Measurements from ENCODE around the gene MAP3K3.
A peak's percentile ranks its signal among the peaks of the same experiment; 100 is the strongest.
"Not testable (repeated sequence)": the region's sequence is repeated elsewhere in the genome, so short reads cannot be mapped to it uniquely, and the experiment has no call there.

Gene MAP3K3

GRCh38 chr17:63707151-63707550 lies 84.9 kb downstream of the MAP3K3 start:
- H3K4me3 ChIP-seq (ENCODE audit: low read length) = no peak overlapping the region
- TF ChIP-seq ZNF274 (IDR thresholded peaks at IDR 0.05; ENCODE audit: low read depth, low read length) = no peak

GRCh38 chr17:63709110-63709509 lies 86.9 kb downstream of the MAP3K3 start:
- H3K4me3 ChIP-seq (ENCODE audit: low read length) = no peak overlapping the region
- TF ChIP-seq ZNF274 (IDR thresholded peaks at IDR 0.05; ENCODE audit: low read depth, low read length) = no peak

GRCh38 chr17:63714550-63715277 lies 92.5 kb downstream of the MAP3K3 start:
- no peak for TF ChIP-seq ZNF274 (IDR thresholded peaks at IDR 0.05; ENCODE audit: low read depth, low read length)

DNA sequence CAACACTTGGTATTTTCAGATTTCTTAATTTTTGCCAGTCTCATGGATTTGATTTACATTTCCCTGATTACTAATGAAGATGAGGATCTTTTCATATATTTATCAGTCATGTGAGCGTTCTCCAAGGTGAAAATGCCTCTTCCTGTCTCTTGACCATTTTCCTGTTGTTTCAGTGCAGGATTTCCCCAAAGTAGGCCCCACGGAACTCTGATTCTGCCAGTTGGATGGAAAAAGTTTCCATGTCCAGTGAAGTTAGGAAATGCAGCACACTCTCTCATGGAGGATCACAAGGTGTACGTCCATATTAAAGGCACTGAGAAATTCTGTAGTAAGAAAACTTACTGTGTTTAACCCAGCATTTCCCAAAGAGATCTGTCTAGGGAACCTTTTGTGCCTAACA lies 94.2 kb downstream of the MAP3K3 start:
- TF ChIP-seq ZNF274 (IDR thresholded peaks at IDR 0.05; ENCODE audit: low read depth, low read length) = no peak
- H3K4me3 ChIP-seq (ENCODE audit: low read length) = no peak overlapping the region

More at GRCh38 chr17:63714550-63715277, 92.5 kb downstream of the MAP3K3 start:
- H3K4me3 ChIP-seq (ENCODE audit: low read length) = no peak overlapping the region

DNA sequence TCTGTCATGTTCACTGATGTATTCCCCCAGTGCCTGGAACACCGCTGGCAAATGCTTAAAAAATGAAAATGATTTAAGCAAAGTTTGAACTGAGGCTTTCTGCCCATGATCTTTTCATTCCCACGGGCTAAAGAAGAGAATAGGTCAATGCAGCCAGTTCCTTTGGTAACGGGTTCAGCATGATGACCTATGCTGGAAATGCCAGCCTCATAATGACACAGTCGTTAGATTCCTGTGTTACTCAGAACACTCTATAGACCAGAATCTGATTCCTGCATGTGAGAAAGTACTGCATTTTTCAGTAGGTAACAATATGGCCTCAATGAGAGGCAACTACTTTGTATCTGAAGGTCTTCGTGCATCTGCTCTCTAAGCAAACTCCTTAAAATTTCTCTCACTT lies 96.8 kb downstream of the MAP3K3 start:
- TF ChIP-seq ZNF274 (IDR thresholded peaks at IDR 0.05; ENCODE audit: low read depth, low read length) = no peak
- H3K4me3 ChIP-seq (ENCODE audit: low read length) = no peak overlapping the region

DNA sequence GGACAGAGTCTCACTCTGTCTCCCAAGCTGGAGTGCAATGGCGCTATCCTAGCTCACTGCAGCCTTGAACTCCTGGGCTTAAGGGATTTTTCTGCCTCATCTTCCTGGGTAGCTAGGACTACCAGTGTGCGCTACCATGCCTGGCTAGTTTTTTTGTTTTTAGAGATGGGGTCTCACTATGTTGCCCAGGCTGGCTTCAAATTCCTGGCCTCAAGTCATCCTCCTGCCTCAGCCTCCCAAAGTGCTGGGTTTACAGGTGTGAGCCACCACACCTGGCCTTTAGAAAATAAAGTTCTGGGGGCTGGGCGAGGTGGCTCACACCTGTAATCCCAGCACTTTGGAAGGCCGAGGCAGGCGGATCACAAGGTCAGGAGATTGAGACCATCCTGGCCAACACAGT lies 98.0 kb downstream of the MAP3K3 start:
- not testable (repeated sequence) for H3K4me3 ChIP-seq (ENCODE audit: low read length)

GRCh38 chr17:63722403-63722802 lies 100.2 kb downstream of the MAP3K3 start:
- H3K4me3 ChIP-seq (ENCODE audit: low read length) = no peak overlapping the region
- TF ChIP-seq ZNF274 (IDR thresholded peaks at IDR 0.05; ENCODE audit: low read depth, low read length) = no peak

DNA sequence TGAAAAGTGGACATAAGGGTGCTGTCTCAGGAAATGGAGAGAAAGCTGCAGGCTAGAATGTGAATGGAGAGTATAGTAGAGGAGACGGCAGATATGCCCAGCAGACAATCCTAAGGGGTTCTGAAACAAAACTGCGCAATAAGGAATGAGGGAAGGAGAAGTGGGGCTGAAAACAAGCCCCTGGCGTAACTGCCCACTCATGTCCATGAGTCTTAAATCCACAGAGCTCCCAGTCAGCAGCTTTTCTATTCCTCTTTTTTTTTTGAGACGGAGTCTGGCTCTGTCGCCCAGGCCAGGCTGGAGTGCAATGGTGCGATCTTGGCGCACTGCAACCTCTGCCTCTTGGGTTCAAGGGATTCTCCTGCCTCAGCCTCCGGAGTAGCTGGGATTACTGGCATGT lies 113.5 kb downstream of the MAP3K3 start:
- no peak for TF ChIP-seq ZNF274 (IDR thresholded peaks at IDR 0.05; ENCODE audit: low read depth, low read length)
- H3K4me3 ChIP-seq (ENCODE audit: low read length) = no peak overlapping the region

DNA sequence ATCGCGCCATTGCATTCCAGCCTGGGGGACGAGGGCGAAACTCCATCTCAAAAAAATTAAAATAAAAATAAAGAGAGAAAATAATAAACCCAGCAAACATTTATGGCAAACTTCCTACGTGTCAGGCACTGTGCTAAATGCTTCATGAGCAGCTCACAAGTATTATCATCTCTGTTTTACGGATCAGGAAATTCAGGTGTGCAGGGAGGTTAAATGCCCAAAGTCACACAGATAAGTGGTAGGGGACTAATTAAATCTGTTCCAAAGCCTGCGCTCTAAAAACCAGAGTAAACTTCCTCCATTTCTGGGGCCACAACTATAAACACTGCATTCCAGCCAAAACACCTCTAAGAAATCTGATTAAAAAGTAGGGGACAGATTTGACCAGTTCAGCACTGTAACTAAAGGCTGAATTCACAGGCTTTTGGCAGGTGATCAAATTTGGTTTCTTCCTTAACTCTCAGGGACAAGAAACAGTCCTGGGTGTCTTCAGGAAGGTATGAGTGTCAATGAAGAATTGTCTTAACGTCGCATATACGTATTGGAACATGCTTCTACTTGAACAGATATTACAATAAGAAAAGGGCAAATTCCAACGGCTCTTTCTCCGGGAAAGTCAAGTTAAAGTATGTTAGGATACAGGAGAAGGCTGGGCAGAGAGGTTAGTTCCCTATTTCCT lies 118.4 kb downstream of the MAP3K3 start:
- peak overlapping the region; percentile 86 for H3K4me3 ChIP-seq (ENCODE audit: low read length)
- no peak for TF ChIP-seq ZNF274 (IDR thresholded peaks at IDR 0.05; ENCODE audit: low read depth, low read length)

GRCh38 chr17:63741143-63741407 lies 118.9 kb downstream of the MAP3K3 start:
- peak overlapping the region; percentile 86 for H3K4me3 ChIP-seq (ENCODE audit: low read length)
- TF ChIP-seq ZNF274 (IDR thresholded peaks at IDR 0.05; ENCODE audit: low read depth, low read length) = no peak

DNA sequence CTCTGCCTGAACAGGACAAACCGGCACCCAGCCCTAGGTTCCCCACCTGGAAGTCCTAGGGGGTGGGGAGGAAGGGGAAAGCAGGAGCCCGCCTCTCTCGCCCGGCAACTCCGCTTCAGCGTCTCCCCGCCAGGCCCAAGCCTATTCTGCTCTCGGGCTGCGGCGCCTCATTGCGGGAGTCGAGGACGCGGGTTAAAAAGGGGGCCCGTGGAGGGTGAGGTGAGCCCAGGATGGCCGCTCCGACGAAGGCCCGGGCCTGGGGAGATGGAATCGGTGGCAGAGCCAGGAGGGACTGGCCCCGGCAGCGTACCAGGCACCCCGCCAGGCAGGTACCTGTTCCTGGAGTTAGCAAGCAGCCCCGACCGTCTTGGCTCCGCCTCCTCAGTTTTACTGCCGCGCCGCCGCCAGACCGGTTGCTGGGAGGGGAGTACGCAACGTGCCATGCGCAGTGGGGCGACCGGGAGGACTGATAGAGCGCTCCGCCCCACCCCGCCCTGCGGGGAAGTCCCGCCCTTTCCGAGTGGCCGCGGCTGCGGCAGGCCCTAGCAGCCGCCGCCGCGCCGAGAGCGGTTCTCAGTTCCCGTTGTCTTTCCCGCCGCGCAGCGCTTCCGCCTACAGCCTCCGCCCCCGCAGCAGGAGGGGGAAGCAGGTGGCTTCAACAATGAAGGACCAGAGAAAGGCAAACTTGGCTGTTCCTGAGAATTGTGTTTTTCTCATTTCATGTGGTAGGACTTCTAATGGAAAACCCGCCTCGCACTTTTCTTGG lies 119.4 kb downstream of the MAP3K3 start, which contains the start of gene STRADA:
Gene STRADA (minus strand): TSS at position 392 of the 766 bp plus-strand sequence. CDS start 13,430 bp downstream, outside the sequence.
- peak within 1 kb of the TSS; percentile 86 for H3K4me3 ChIP-seq (ENCODE audit: low read length)
- no peak for TF ChIP-seq ZNF274 (IDR thresholded peaks at IDR 0.05; ENCODE audit: low read depth, low read length)
